Tibial nerve (tissue), 4 donors: Measurements from ENCODE around the gene SLC4A3. TPM values are rescaled to one million over a fixed set of nuclear protein-coding genes. Genes with fewer than 3 reads are reported as not detected.

Experiments
- DNase-seq, 2 donors: peaks; one replicate each; pipeline ENCODE4 v3.0.0-alpha.2; 2019; ENCODE audit warnings: low spot score in 2 of 2
- H3K27ac ChIP-seq, 4 donors: fragments of 200-600 bp; sonication (generic) in 3 of 4; one replicate each; pipeline ENCODE4 v1.5.1; 2017 to 2019; ENCODE audit warnings: mild to moderate bottlenecking in 1 of 4
- H3K27me3 ChIP-seq, 2 donors: fragments of 200-600 bp; sonication (generic) in 1 of 2; one replicate each; pipeline versions ENCODE4 v1.5.1 to v1.6.0; 2017 to 2019
- H3K36me3 ChIP-seq, 3 donors: fragments of 200-600 bp; sonication (generic); one replicate each; pipeline ENCODE4 v1.5.1; 2018 to 2019
- H3K4me1 ChIP-seq, 4 donors: fragments of 200-600 bp; sonication (generic) in 3 of 4; one replicate each; pipeline ENCODE4 v1.5.1; 2017 to 2019
- H3K4me3 ChIP-seq, 4 donors: fragments of 200-600 bp; sonication (generic) in 3 of 4; one replicate each; pipeline ENCODE4 v1.5.1; 2017 to 2019; ENCODE audit warnings: mild to moderate bottlenecking in 1 of 4, moderate library complexity in 1 of 4
- H3K9me3 ChIP-seq, 4 donors: fragments of 200-600 bp; sonication (generic) in 3 of 4; one replicate each; pipeline ENCODE4 v1.5.1; 2017 to 2019
- EP300 ChIP-seq, 2 donors: sonication (generic); formaldehyde crosslinking; IDR thresholded peaks; one replicate each; pipeline ENCODE4 v1.6.1; 2017; ENCODE audit warnings: antibody characterized with exemption in 2 of 2, mild to moderate bottlenecking in 1 of 2
- POLR2A ChIP-seq, 2 donors: fragments of 450-650 bp; IDR thresholded peaks; one replicate each; pipeline ENCODE4 v1.6.1; 2017; ENCODE audit warnings: antibody characterized with exemption in 2 of 2, mild to moderate bottlenecking in 2 of 2, moderate library complexity in 2 of 2
- WGBS, 2 donors: methylation state at CpG; one replicate each; pipeline ENCODE4 v1.1.5; 2018; 5-methylcytosine and 5-hydroxymethylcytosine counted together
- total RNA-seq, 4 donors: library from RNA; depleted of rRNA; stranded (reverse); fragments of >200 nt; gene quantifications; one replicate each; pipeline ENCODE4 v1.1.0, GENCODE V29; 2016
- TF ChIP-seq, protein P1 (sequence below), 5 experiments: fragments of 200-600 bp in 3 of 5; fragments of 450-650 bp in 2 of 5; sonication (generic) in 3 of 5; IDR thresholded peaks; one replicate each; pipeline ENCODE4 v1.5.1; 2016 to 2019; ENCODE audit warnings: antibody characterized with exemption in 5 of 5, mild to moderate bottlenecking in 3 of 5, moderate library complexity in 2 of 5

The SLC4A3 gene
- total RNA-seq, 4 donors from 2014 or later: 1.3 to 5.1 (median 3.4) TPM

DNA sequence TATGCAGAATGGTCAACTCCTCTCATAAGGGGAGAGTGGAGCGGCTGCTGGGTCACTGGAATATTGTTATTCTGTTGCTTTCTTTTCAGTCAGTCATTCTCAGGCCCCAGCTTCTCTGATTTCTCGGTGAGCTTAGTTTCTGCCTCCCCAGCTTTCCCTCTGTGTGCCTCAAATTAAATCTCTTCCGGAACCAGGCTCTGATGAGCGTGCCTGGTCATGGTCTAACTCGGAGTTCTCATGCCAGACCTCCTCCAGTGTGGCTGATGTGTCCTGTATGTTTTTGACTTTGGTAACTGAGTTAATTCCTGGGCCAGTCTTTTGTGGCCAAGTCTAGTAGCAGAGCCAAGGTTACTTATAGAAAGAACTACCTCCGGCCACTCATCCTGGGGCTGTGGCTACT is 34.7 kb upstream of the SLC4A3 start:
- Histone ChIP-seq H3K4me1 (peaks cover 0 to 22% (median 8%) of the 10 kb centered on the region in 4 donors), H3K9me3 (no peaks in the 10 kb centered on the region), H3K36me3 (no peaks in the 10 kb centered on the region), H3K4me3 (no peak overlapping the region), H3K27me3 (no peaks in the 10 kb centered on the region), H3K27ac (peak overlapping the region in 1 of 4 donors; percentile 10)
- 62 to 68% methylated on average over 6 of the region's 6 CpGs for WGBS, 2 donors
- TF ChIP-seq EP300 (IDR thresholded peaks at IDR 0.05): no peak
- no peak for TF ChIP-seq POLR2A (IDR thresholded peaks at IDR 0.05)
- TF ChIP-seq, protein P1, sequence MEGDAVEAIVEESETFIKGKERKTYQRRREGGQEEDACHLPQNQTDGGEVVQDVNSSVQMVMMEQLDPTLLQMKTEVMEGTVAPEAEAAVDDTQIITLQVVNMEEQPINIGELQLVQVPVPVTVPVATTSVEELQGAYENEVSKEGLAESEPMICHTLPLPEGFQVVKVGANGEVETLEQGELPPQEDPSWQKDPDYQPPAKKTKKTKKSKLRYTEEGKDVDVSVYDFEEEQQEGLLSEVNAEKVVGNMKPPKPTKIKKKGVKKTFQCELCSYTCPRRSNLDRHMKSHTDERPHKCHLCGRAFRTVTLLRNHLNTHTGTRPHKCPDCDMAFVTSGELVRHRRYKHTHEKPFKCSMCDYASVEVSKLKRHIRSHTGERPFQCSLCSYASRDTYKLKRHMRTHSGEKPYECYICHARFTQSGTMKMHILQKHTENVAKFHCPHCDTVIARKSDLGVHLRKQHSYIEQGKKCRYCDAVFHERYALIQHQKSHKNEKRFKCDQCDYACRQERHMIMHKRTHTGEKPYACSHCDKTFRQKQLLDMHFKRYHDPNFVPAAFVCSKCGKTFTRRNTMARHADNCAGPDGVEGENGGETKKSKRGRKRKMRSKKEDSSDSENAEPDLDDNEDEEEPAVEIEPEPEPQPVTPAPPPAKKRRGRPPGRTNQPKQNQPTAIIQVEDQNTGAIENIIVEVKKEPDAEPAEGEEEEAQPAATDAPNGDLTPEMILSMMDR (IDR thresholded peaks at IDR 0.05): no peak
- DNase-seq: no peak

DNA sequence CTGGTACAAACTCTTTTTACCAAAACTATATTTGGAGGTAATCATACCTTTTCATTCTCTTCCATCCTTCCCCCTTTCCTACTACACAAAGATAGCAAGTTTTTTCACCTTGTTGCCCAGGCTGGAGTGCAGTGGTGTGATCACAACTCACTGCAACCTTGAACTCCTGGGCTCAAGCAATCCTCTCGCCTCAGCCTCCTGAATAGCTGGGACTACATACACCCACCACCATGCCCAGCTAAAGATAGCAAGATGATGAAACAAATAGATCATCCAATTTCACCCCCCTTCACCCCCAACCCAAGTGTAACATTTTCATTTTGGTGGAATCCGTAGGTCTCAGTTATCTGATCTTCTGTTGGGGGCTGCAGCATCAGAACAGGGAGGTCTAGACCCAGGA is 34.3 kb upstream of the SLC4A3 start:
- DNase-seq: no peak
- no peaks in the 10 kb centered on the region for H3K36me3 ChIP-seq
- TF ChIP-seq, protein P1 (IDR thresholded peaks at IDR 0.05): no peak
- TF ChIP-seq POLR2A (IDR thresholded peaks at IDR 0.05) (no peak), EP300 (IDR thresholded peaks at IDR 0.05) (no peak)
- H3K27me3 ChIP-seq: no peaks in the 10 kb centered on the region
- WGBS, 2 donors: 89 to 95% methylated on average over 2 of the region's 2 CpGs
- no peak overlapping the region for H3K4me3 ChIP-seq
- H3K4me1 ChIP-seq: peaks cover 0 to 22% (median 8%) of the 10 kb centered on the region in 4 donors
- H3K9me3 ChIP-seq: no peaks in the 10 kb centered on the region
- peak overlapping the region in 1 of 4 donors; percentile 10 for H3K27ac ChIP-seq

DNA sequence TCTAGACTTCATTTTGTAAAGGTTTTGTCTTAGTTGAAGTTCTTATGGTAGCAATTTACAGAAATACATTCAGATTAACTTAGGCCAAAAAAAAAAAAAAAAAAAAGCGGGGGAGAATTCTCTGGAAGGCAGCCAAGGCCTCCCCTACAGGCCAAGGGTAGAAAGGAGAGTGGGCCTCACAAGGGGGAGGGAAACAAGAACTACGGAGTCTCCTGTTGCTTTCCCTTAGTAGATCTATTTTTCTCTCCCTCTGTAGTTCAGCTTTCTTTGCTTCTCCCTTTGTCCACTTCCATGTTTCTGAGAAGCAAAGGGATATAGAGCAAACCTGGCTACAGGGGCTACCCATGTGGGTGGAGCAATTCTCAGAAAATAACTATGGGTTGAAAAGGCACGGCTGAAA is 32.2 kb upstream of the SLC4A3 start:
- no peak overlapping the region for H3K4me3 ChIP-seq
- no peaks in the 10 kb centered on the region for H3K9me3 ChIP-seq
- peak in 1 of 2 donors; percentile 54 for TF ChIP-seq EP300 (IDR thresholded peaks at IDR 0.05)
- TF ChIP-seq, protein P1 (IDR thresholded peaks at IDR 0.05): no peak
- H3K4me1 ChIP-seq: peaks cover 0 to 34% (median 10%) of the 10 kb centered on the region in 4 donors
- DNase-seq: no peak
- H3K27ac ChIP-seq: peak overlapping the region in 3 of 4 donors; percentile 86 to 95 (median 94)
- no peaks in the 10 kb centered on the region for H3K27me3 ChIP-seq
- no peaks in the 10 kb centered on the region for H3K36me3 ChIP-seq
- WGBS, 2 donors: 9 to 14% methylated on average over 3 of the region's 3 CpGs

- DNase-seq: peak in 1 of 2 donors; percentile 6
- Histone ChIP-seq H3K36me3 (peaks cover 0 to 12% (median 0%) of the 10 kb centered on the region in 3 donors), H3K27me3 (no peaks in the 10 kb centered on the region), H3K9me3 (no peaks in the 10 kb centered on the region), H3K4me3 (peak overlapping the region; percentile 55 to 73 (median 66)), H3K27ac (peak overlapping the region; percentile 81 to 95 (median 90)), H3K4me1 (peaks cover 0 to 34% (median 10%) of the 10 kb centered on the region in 4 donors)
- WGBS, 2 donors: 5 to 9% methylated on average over 19 of the region's 19 CpGs
- TF ChIP-seq EP300 (IDR thresholded peaks at IDR 0.05) (no peak), POLR2A (IDR thresholded peaks at IDR 0.05) (no peak)
- TF ChIP-seq, protein P1 (IDR thresholded peaks at IDR 0.05): no peak
Measured at GRCh38 chr2:219596954-219597551, 30.4 kb upstream of the SLC4A3 start.

GRCh38 chr2:219597552-219598307 is 29.7 kb upstream of the SLC4A3 start, which contains the start of gene STK11IP:
STK11IP (plus strand) TSS chr2:219597857; CDS start chr2:219598120, 263 bp downstream.
- Histone ChIP-seq H3K9me3 (no peaks in the 10 kb centered on the region), H3K27ac (peak within 1 kb of the TSS; percentile 81 to 95 (median 90)), H3K4me1 (peaks cover 0 to 34% (median 10%) of the 10 kb centered on the region in 4 donors), H3K27me3 (no peaks in the 10 kb centered on the region), H3K36me3 (peaks cover 0 to 18% (median 0%) of the 10 kb centered on the region in 3 donors), H3K4me3 (peak within 1 kb of the TSS; percentile 55 to 73 (median 66))
- WGBS, 2 donors: 0 to 1% methylated on average over 50 to 57 of the region's 57 CpGs
- peak; percentile 59 to 92 for TF ChIP-seq EP300 (IDR thresholded peaks at IDR 0.05)
- peak; percentile 75 to 76 for TF ChIP-seq POLR2A (IDR thresholded peaks at IDR 0.05)
- TF ChIP-seq, protein P1 (IDR thresholded peaks at IDR 0.05): no peak
- peak; percentile 97 to 99 for DNase-seq
